Suprapubic skin (tissue), 4 donors: ENCODE measurements around the gene ORAI2.

Source experiments
- EP300 ChIP-seq: sonication (generic); formaldehyde crosslinking; IDR thresholded peaks from one replicate; pipeline ENCODE4 v1.6.1; 2017; ENCODE audit warnings: antibody characterized with exemption
- POLR2A ChIP-seq, 2 donors: fragments of 450-650 bp; IDR thresholded peaks; one replicate each; pipeline ENCODE4 v1.6.1; 2017; ENCODE audit warnings: antibody characterized with exemption in 2 of 2, mild to moderate bottlenecking in 2 of 2, moderate library complexity in 2 of 2
- POLR2AphosphoS5 ChIP-seq, 3 donors: sonication (generic); formaldehyde crosslinking; IDR thresholded peaks; one replicate each; pipeline ENCODE4 v1.6.1; 2017; ENCODE audit warnings: antibody characterized with exemption in 3 of 3
- TF ChIP-seq, protein P1 (sequence below), 2 donors: fragments of 200-600 bp in 1 of 2; fragments of 450-650 bp in 1 of 2; sonication (generic) in 1 of 2; IDR thresholded peaks; one replicate each; pipeline ENCODE4 v1.5.1; 2016 to 2019; ENCODE audit warnings: antibody characterized with exemption in 2 of 2, mild to moderate bottlenecking in 1 of 2, moderate library complexity in 1 of 2

DNA sequence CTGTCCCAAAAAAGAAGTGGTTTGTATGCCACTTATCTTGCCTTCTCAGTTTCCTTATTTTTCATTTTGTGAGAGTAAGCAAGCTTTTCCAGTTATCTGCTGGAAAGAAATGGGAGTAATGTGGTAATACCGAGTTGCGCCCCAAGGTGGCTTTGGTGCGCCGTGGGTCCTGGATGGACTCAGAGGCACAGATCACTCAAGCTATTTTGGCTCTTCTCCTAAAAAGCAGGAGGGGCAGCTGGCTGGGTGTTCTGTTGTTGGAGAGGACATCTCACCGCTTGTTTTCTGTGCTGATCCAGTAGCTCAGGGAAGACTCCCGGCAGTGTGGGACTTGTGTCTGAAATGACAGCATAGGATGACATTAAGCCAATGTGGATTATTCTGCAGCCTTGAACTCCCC, 20.8 kb upstream of the ORAI2 start:
- TF ChIP-seq, protein P1, sequence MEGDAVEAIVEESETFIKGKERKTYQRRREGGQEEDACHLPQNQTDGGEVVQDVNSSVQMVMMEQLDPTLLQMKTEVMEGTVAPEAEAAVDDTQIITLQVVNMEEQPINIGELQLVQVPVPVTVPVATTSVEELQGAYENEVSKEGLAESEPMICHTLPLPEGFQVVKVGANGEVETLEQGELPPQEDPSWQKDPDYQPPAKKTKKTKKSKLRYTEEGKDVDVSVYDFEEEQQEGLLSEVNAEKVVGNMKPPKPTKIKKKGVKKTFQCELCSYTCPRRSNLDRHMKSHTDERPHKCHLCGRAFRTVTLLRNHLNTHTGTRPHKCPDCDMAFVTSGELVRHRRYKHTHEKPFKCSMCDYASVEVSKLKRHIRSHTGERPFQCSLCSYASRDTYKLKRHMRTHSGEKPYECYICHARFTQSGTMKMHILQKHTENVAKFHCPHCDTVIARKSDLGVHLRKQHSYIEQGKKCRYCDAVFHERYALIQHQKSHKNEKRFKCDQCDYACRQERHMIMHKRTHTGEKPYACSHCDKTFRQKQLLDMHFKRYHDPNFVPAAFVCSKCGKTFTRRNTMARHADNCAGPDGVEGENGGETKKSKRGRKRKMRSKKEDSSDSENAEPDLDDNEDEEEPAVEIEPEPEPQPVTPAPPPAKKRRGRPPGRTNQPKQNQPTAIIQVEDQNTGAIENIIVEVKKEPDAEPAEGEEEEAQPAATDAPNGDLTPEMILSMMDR (IDR thresholded peaks at IDR 0.05) = no peak
- TF ChIP-seq POLR2AphosphoS5 (IDR thresholded peaks at IDR 0.05) = no peak
- no peak for TF ChIP-seq POLR2A (IDR thresholded peaks at IDR 0.05)
- TF ChIP-seq EP300 = no peak
